Smooth muscle cell of the brain vasculature (primary cell): ENCODE data around the gene ZNRF3.
"Not testable (repeated sequence)": the region's sequence is repeated elsewhere in the genome, so short reads cannot be mapped to it uniquely, and the experiment has no call there.

Experiments used
- DNase-seq: peaks from one replicate; pipeline ENCODE4 v3.0.0-alpha.2; 2012; ENCODE audit warnings: low read depth, low spot score

Gene ZNRF3

DNA sequence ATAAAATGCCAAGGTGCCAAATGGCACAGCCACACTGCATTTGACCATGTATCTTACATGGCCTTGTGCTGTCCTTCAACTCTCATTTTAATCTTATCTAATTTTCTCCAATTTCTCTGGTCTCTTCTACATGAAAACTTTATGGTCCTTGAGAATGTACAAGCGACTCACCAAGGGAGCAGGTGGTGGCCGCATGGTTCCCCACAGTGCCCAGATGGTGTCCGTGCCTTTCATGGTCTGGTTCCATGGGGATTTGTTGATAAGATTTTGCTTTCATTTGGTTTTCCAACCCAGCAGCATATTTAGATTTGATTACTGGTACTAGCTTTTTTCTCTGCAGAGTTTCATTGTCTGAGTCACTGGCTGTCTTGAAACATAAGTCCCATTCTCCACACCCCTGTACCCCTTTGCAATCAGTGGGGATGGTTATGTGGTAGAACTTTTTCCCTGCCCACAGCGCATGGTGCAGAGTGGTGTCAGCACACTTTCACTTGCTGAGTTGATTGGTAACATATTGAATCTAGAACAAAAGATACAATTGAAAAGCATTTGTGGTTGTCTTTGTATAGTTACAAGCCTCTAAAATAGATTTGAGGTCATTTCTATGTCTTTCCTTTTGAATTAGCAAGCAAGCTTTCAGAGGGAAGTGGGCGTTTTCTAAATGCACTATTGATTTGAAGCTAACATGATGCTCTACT lies 24.1 kb downstream of the ZNRF3 start:
- DNase-seq: no peak

DNA sequence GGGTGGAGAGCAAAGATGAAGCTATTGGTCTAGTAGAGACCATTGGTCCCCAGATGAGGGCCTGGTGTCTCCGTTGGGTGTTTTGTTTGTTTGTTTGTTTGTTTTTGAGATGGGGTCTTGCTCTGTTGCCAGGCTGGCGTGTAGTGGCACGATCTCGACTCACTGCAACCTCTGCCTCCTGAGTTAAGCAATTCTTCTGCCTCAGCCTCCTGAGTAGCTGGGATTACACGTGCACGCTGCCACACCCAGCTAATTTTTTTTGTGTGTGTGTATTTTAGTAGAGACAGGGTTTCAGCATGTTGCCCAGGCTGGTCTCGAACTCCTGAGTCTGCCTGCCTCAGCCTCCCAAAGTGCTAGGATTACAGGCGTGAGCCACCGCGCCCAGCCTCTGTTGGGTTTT lies 25.4 kb downstream of the ZNRF3 start:
- DNase-seq: not testable (repeated sequence)

DNA sequence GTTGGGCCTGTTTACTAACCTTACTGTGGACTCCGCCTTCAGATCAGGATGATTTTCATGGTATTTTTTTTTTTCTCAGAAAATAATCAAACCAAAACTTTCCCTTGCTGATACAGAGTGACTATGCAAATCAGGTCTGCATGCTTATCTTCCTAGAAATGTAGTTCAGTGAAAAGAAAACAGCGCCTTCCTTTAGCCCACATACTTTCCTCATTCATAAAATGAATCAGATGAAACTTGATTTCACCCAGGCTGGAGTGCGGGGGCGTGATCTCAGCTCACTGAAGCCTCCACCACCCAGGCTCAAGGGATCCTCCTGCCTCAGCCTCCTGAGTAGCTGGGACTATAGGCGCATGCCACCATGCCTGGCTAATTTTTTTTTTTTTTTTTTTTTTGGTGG lies 26.0 kb downstream of the ZNRF3 start:
- no peak for DNase-seq

DNA sequence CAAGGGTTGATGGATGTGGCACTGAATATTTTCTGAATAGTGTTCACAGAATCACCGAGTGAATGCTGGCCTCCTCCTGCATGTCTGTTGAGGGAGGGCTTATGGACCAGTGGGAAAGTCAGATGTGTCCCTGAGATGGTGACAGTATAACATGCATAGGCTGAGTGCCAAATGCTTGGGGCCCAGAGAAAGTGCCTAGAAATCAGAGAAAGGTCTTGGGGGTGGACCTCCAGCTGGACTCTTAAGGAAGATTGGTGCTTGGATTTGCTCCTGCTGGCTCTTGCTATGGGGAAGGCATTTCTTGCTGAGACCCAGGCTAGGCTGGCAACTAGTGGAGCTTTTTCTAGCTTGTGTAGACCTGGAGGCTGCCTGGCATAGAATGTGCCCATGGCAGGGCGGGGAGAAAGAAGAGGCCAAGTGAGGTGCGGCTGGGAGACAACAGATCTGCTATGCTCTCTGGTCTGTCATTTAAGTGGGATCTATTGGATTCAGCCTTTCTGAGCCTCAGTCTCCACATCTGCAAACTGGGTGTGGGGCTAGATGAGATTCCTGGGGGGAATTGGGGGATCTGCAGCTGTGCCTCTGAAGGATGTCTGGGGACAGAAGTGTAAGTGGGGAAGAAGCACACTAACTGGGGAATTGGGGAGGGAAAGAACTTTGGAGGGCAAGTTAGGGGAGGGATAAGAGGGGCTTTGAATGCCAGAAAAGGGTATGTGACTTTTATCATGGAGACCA lies 27.4 kb downstream of the ZNRF3 start:
- no peak for DNase-seq

DNA sequence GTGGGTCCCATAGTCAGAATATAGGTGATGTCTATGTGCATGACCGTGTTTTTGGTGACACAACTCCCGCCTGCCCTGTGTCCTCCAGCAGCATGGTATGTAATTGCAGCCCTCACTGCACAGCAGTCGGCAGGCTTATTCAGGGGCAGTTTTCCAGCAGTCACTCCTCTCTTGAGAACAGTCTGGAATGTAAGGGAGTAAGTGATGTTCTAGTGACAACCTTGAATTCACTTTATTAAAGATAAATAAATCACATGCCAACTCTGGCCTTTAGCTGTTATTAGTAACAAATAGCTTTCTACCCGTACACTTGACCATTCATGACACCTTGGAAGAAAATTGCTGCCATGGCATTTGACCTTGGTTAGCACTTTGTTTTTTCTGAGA lies 27.9 kb downstream of the ZNRF3 start:
- DNase-seq: no peak

DNA sequence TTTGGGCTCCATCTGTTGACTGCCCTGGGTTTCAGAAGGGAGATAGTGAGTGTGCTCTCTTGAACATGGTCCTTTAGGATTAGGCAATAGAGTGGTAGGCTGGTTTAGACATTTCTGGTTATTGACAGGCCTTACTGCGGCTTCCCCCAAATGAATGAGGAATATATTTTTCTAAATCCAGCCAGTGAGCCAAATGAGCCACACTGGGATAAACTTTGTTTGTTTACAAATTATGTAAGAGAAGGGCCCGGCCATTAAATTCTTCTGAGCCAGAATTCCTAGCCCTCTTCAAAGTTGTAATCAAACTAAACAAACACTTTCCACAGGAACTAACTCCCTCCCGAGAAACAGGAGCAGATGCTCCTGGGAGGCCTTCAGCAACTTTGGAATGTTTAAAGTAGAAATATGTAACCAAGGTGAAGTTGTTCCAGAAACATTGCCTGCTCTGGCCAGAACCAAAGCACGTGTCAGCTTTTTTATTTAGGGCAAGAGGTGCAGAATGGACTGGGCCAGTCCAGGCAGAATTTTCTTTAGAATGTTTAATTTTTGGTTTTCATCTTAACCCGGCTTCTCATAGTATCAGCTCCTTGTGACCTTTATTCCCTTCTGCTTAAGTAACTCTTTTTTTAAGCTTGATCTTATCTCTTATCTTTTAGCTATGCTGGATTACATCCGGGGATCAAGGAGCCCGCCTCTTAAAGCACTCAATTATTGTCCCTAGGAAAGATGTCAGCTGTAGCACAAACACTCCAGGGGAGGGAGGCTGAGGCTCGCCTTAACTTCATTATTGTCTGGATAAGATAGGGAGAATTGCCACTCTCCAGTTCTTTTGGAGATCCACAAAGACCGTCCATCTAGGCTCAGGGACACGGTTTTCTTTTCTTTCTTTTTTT lies 28.7 kb downstream of the ZNRF3 start:
- DNase-seq: no peak

DNA sequence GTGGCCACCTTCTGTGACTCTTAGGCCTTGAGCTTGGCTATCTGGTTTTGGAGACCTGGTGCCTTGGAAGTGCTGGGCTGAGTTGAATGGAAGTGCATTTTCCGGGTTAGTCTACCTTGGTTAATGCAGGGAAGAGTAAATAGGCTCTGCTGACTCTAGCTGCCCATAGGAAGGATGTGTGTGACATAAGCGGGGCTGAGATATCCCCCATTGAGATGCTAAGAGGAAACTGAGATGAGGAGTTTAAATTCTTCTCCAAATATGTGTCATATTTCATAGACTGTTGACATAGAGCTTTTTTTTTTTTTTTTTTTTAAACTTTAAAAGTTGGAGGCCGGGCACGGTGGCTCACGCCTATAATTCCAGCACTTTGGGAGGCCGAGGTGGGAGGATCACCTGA lies 30.8 kb downstream of the ZNRF3 start:
- no peak for DNase-seq

DNA sequence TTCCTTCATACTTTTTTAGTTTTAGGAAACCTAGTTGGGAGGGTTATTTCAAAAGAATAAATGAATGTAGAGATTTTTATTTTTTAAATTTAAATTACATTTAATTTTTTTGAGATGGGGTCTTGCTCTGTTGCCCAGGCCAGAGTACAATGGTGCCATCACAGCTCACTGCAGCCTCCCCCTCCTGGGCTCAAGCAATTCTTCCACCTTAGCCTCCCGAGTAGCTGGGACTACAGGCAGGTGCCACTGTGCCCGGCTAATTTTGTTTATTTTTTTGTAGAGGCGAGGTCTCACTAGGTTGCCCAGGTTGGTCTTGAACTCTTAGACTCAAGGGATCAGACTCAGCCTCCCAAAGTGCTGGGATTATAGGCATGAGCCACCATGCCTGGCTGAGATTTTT lies 32.6 kb downstream of the ZNRF3 start:
- DNase-seq: no peak

DNA sequence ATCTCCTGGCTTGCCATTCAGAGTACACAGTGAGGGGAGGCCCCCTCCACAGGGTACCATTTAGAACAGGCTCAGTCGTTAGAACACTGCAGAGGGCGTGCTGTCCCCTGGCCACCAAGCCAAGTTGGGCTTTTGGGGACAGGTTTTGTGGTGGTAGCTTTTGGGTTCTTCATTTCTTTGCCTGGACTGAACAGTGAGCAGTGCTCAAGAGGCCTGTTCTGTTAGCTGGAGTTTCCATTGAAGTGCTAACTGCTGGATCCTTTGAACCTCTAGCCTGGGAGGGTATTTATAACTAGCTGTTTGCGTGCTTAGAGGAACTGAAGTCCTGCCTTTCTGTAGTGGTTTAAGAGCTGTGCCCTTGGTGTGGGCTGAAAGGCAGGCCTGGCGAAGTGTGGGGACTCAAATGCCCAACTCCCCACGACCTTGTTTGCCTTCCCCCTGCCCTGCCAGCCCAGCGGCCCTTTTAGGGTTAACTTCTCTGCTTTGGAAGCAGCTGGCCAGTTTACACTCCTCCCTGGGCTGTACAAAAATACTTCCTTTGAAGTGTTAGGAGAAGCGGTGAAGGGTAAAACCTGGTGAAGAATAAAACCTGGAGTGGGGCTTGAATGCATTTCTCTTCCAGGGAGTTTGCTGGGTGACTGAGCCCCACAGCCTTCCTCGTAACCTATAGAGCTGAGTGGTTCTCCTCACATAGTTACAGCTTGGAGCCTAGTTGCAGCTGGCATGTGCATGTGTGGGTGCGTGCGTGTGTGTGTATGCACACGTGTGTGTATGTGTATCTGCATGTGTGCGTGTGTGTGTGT lies 34.6 kb downstream of the ZNRF3 start:
- DNase-seq: peak; percentile 52

DNA sequence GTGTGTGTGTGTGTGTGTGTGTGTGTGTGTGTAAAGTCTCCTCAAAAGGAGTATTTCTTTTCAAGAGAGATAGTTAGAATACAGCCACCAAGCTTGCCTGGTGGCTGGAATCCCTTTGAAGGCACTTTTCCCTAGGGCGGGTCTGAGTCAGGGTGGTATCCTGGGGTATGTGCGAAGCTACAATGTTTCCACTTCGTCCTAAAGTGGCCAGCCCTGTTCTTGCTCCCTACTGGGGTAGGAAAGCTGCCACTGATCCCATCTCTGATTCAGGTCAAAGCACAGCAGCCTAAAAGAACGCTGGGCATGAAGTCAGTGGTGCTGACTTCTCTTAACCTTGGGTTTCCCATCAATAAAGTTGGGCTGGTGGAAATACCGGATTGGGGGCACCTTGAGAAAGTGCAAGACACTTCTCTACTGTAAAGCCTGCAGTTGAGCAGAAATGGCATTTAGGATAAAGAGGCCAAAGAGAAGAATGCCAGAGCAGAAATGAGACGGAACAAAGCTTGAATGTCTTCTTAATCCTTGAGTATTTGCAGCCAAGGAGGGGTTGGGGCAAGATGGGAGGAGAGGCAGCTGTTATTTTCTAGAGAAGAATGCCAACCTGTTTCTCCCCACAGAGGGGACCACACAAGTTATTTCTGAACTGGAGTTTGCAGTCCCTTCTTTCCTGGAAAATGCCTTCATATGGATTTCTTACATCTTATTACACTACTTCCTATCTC lies 35.3 kb downstream of the ZNRF3 start:
- DNase-seq: no peak

DNA sequence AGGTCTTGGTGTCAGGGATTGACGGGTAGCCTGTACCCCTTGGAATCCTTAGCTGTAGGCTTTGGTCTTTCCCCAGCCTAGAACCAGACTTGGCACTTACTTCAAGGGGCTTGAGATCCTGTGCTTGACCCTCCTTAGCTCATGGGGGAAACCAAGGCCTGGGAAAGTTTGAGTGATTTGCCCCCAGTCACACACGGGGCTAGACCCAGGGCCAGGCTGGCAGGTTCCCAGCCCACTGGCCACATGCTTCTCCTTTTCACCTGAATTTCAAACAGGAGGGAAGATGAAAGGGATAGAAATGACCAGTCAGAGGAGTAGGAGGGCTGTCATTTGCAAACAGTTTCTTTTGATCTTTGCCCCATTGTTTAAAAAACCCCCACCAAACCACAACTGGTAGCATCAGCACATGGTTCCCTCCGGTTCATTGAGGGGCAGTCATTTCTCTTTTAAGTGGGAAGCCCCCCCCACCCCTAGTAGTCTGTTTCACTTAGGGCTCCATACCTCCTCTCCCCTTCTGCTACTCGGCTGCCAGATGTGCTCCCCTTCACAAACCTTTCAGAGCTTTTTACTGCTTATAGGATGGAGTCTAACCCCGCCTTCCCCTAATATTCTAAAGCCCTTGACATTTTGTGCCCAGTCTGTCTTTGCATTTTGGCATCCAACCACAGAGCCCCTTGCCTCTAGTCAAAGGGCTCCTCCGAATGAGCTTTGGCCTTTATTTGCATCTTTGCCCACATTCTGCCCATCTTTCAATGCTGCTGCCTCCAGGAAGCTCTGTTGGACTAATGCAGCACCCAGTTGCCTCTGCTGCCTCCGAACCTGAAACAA lies 37.6 kb downstream of the ZNRF3 start:
- no peak for DNase-seq

DNA sequence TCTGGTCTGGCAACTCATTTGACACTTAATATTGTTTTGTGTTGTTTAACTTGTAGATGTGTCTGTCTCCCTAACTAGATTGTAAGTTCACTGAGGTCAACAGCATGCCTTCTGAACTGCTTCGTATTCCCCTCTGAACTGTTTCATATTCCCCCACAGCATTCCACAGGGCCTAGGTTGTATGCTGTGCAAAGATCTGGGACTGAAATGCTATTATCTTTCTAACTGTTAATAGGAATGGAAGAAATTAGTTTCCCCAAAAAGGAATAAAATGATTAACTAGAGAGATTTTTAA lies 38.2 kb downstream of the ZNRF3 start:
- no peak for DNase-seq

DNA sequence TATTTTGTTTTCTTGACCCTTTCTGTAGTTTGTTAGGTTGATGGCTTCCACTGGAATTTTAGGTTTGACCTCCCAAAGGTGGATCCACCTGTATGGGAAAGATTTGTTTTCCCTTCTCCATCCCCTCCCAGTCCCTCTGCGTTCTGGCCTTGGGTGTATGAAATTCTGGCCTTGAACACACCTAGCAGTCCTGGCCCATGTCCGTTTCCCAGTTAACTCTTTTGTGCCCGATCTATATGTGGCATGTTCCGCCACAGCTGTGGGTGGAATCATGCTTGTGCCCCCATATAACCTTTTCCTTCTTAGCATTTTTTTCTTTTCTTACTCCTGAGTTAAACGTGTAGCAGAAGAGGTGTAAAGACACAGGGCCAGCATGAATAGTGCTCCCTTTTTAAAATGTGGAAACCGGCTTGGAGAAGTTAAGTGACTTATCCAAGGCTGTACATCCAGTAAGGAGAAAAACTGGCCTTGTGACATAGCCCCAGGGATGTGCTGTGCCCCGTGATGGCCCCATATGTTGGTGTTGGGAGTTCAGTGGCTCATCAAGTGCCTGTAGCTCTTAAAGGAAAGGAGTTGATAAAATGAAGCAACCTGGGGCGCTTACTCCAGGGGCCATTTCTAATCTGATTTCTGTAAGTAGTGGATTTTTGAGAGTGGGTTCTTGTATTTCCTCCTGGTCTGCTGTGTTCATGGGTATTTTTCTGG lies 39.3 kb downstream of the ZNRF3 start:
- DNase-seq: no peak

DNA sequence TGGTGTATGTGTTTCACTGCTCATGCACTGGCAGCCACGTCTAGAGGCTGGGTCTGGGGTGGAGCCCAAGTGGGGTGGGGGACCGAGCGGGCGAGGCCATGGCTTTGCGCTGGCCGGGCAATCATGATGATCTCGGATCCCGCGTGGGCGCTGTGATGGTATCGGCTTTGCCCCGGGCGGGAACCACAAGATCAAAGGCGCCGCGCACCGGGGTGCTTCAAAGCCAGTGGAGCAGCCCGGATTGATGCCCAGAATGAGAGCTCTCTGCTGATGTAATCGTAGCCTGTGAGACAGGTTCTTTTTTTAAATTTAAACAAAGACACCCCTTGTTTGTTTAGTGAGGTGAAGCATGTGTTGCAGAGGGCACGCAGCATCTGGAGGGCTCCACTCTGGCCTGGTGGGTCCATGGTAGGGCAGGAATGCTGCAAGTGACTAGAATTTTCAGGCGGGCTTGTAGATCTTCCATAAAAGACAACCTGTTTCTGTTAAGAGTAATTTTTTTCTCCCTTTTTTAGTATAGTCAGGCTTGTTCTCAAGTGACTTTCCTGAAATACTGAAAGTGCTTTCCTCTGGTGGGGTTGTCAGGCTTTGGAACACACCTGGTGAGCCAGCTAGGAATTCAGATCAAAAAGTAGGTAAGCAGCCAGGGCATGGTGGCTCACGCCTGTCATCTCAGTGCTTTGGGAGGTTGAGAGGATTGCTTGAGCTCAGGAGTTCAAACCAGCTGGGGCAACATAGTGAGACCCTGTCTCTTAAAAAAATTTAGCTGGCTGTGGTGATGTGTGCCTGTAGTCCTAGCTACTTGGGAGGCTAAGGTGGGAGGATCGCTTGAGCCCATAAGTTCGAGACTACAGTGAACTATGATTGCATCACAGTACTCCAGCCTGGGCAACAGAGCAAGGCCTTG lies 40.7 kb downstream of the ZNRF3 start:
- no peak for DNase-seq

DNA sequence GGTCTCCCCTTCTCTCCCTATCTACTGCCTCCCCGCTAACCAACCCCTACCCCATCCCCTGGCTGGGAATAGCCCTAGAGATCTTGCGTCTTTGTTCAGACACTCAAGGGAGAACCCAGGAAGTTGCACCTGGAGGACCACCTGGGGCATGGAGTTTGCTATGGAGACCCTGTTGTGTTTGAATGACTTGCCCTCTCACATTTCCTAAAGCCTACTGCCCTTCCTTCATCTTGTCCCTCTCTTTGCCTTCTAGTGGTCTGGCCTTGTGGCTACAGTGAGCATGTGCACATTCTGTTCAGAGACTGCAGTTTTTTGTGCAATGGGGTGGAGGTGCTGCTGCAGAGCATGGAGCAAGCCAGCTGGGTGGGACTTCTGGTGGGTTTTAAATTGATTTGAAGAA lies 42.5 kb downstream of the ZNRF3 start:
- no peak for DNase-seq

DNA sequence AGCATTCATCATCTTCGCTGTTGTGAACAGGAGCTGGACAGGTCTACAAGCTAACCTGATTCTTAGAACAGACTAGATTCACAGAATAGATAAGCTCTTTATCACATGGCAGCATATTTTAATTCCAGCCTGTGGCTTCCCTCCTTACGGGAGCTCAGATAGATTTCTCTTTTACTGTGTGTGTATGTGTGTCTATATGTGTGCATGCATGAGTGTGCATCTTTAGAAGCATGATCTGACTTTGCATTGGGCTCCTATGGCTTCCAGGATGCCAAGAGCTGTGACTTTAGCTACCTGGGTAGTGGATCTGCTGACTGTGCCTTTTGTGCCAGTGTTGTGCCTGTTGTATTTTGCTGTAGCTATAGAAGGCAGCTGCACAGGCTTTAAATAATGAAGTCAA lies 44.3 kb downstream of the ZNRF3 start:
- DNase-seq: no peak

DNA sequence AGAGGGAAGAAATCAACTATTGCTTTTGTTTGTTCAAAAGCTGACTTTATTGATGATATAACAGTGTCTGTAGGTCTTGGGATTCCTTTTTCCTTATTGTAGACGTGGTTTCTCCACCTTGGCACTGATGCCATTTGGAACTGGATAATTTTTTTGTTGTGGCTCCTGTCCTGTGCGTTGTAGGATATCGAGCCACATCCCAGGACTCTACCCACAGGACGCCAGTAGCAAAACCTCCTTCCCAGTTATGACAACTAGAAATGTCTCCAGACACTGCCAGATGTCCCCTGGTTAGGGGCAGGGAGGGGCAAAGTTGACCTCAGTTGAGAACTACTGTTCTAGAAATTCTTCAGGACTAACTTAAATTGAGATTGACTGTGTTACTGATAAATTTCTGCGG lies 45.8 kb downstream of the ZNRF3 start:
- no peak for DNase-seq

DNA sequence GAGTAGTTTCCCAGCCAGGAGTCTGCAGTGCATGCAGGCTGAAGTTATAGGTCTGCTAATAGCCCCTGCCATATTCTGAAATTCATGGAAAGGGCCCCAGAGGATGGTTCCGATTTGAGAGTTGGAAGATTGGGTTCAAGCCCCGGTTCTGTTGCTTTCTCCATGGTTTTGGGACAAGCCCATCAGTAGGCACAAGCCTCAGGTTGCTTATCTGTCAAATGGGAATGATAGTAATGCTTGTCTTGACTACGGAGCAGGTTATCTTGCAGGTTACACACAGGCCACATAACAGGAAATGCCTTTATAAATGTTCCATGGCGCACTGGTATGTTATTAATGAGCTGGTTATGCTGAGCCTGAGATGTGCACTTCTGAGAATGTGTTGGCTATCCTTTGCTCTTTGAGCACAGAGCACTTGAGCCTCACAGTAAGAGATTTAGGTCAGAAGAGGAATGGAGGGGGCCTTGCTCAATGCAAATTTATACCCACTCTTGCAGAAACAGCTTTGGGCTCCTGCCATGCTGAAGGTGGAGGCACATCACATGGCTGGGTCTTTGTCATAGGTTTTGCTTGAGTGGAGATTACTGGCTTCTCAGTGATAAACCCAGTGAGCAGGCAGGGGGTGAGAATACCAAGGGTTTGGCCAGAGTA lies 47.1 kb downstream of the ZNRF3 start:
- DNase-seq: no peak
